ENCODE results near the gene IL13.

IL13 gene

DNA sequence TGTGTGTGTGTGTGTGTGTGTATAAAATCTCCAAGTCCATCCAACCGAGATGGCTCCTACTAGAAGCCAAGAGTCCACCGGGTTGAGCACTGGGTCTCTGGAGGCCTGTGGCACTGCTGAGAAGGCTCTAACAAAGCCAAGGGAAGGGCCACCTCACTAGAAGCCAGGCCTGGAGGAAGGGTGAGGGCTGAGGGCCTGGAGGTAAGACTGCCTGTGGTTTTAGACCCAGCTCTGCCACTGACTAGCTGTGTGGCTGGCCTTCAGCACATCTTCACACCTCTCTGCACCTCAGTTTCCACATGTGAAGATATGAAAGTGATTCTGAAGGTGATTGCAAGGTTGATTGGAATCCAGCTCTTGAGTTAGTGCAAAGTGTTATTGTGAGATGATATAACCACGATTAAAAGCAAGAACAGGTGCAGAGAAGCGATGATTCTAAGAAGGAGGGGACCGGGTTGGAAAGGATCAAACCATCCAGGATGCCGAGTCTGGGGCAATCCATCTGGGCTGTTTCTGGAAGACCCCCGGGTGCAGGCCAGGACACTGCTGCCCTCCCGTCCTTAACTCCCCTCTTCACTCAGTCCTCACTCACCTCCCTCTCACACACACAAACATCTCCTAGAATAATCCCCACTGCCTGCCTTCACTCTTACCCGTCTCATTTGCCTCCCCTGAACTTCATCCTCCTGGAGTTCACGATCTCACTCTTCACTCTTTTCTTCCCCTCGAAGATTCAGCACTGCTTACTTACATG is 18.1 kb downstream of the IL13 start:
- no peak overlapping the region for H3K4me3 ChIP-seq (ENCODE audit: low read length)
- H4K20me1 ChIP-seq (ENCODE audit: control insufficient read depth, insufficient read depth, low read depth, low read length), result no peaks in the 10 kb centered on the region
- H3K27ac ChIP-seq (ENCODE audit: low read depth, low read length), result no peak overlapping the region
- H3K79me2 ChIP-seq (ENCODE audit: control insufficient read depth, low read length), result no peaks in the 10 kb centered on the region
- peaks cover 5% of the 10 kb centered on the region for H3K4me1 ChIP-seq (ENCODE audit: control insufficient read depth, low read length)
- TF ChIP-seq, protein P1, sequence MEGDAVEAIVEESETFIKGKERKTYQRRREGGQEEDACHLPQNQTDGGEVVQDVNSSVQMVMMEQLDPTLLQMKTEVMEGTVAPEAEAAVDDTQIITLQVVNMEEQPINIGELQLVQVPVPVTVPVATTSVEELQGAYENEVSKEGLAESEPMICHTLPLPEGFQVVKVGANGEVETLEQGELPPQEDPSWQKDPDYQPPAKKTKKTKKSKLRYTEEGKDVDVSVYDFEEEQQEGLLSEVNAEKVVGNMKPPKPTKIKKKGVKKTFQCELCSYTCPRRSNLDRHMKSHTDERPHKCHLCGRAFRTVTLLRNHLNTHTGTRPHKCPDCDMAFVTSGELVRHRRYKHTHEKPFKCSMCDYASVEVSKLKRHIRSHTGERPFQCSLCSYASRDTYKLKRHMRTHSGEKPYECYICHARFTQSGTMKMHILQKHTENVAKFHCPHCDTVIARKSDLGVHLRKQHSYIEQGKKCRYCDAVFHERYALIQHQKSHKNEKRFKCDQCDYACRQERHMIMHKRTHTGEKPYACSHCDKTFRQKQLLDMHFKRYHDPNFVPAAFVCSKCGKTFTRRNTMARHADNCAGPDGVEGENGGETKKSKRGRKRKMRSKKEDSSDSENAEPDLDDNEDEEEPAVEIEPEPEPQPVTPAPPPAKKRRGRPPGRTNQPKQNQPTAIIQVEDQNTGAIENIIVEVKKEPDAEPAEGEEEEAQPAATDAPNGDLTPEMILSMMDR (IDR thresholded peaks at IDR 0.05; ENCODE audit: low read depth, low read length, poor library complexity, severe bottlenecking), result no peak
- TF ChIP-seq EZH2phosphoT487 (IDR thresholded peaks at IDR 0.05; ENCODE audit: borderline replicate concordance, low read length), result no peak
- no peaks in the 10 kb centered on the region for H3K9me3 ChIP-seq (ENCODE audit: control insufficient read depth, insufficient read depth, low read length)
- no peaks in the 10 kb centered on the region for H3K9me2 ChIP-seq (replicated peaks; ENCODE audit: control insufficient read depth, low read length)
- no peaks in the 10 kb centered on the region for H3K27me3 ChIP-seq (ENCODE audit: control insufficient read depth, low read length)
- H3K36me3 ChIP-seq (ENCODE audit: control insufficient read depth, low read length), result no peaks in the 10 kb centered on the region
- H3K4me2 ChIP-seq (ENCODE audit: low read length), result no peak overlapping the region
- no peaks in the 10 kb centered on the region for H3F3A ChIP-seq (ENCODE audit: control insufficient read depth, insufficient read depth)

DNA sequence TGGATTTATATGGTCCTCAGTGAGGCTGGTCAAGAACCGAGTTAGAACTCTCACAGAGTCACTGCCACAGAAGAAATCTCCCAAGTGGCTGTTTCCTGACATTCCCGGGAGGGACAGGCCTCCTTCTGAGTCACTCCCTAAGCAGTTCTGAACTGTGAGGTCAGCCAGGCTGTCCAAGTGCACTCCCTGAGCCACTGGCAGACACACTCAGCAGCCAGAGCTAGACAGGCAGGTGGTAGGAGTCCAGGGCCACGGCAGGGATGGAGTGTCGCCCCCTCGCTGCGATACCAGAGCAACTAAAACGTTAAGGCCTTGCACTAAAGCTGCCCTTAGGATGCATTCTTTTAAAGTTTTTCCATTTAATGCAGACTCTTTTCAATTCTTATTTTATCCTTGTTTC is 19.2 kb downstream of the IL13 start:
- Histone ChIP-seq H3F3A (ENCODE audit: control insufficient read depth, insufficient read depth) (no peaks in the 10 kb centered on the region), H3K4me2 (ENCODE audit: low read length) (no peak overlapping the region), H3K79me2 (ENCODE audit: control insufficient read depth, low read length) (no peaks in the 10 kb centered on the region), H3K4me1 (ENCODE audit: control insufficient read depth, low read length) (peaks cover 15% of the 10 kb centered on the region), H3K27ac (ENCODE audit: low read depth, low read length) (no peak overlapping the region), H3K9me2 (replicated peaks; ENCODE audit: control insufficient read depth, low read length) (no peaks in the 10 kb centered on the region), H3K27me3 (ENCODE audit: control insufficient read depth, low read length) (no peaks in the 10 kb centered on the region), H3K4me3 (ENCODE audit: low read length) (no peak overlapping the region), H3K36me3 (ENCODE audit: control insufficient read depth, low read length) (no peaks in the 10 kb centered on the region), H4K20me1 (ENCODE audit: control insufficient read depth, insufficient read depth, low read depth, low read length) (no peaks in the 10 kb centered on the region), H3K9me3 (ENCODE audit: control insufficient read depth, insufficient read depth, low read length) (no peaks in the 10 kb centered on the region)
- TF ChIP-seq, protein P1 (IDR thresholded peaks at IDR 0.05; ENCODE audit: low read depth, low read length, poor library complexity, severe bottlenecking), result no peak
- no peak for TF ChIP-seq EZH2phosphoT487 (IDR thresholded peaks at IDR 0.05; ENCODE audit: borderline replicate concordance, low read length)

GRCh38 chr5:132677682-132678400 is 19.9 kb downstream of the IL13 start:
- no peaks in the 10 kb centered on the region for H4K20me1 ChIP-seq (ENCODE audit: control insufficient read depth, insufficient read depth, low read depth, low read length)
- peaks cover 21% of the 10 kb centered on the region for H3K4me1 ChIP-seq (ENCODE audit: control insufficient read depth, low read length)
- no peaks in the 10 kb centered on the region for H3K27me3 ChIP-seq (ENCODE audit: control insufficient read depth, low read length)
- H3K79me2 ChIP-seq (ENCODE audit: control insufficient read depth, low read length), result no peaks in the 10 kb centered on the region
- no peak for TF ChIP-seq EZH2phosphoT487 (IDR thresholded peaks at IDR 0.05; ENCODE audit: borderline replicate concordance, low read length)
- TF ChIP-seq, protein P1 (IDR thresholded peaks at IDR 0.05; ENCODE audit: low read depth, low read length, poor library complexity, severe bottlenecking), result no peak
- no peaks in the 10 kb centered on the region for H3K36me3 ChIP-seq (ENCODE audit: control insufficient read depth, low read length)
- no peak overlapping the region for H3K27ac ChIP-seq (ENCODE audit: low read depth, low read length)
- no peaks in the 10 kb centered on the region for H3F3A ChIP-seq (ENCODE audit: control insufficient read depth, insufficient read depth)
- H3K9me2 ChIP-seq (replicated peaks; ENCODE audit: control insufficient read depth, low read length), result no peaks in the 10 kb centered on the region
- no peak overlapping the region for H3K4me2 ChIP-seq (ENCODE audit: low read length)
- H3K9me3 ChIP-seq (ENCODE audit: control insufficient read depth, insufficient read depth, low read length), result no peaks in the 10 kb centered on the region
- H3K4me3 ChIP-seq (ENCODE audit: low read length), result no peak overlapping the region
